Heart left ventricle (tissue), 16 donors: ENCODE data around the gene LIN28B. TPM values are rescaled to one million over a fixed set of nuclear protein-coding genes. Genes with fewer than 3 reads are reported as not detected.

ENCODE experiments used
- ATAC-seq, 4 donors: fragments of 200-7000 bp; cut with Tn5 transposase; one replicate each; pipeline ENCODE4 v1.9.1; 2020 to 2022; ENCODE audit warnings: moderate library complexity in 4 of 4, mild to moderate bottlenecking in 3 of 4, moderate number of reproducible peaks in 1 of 4
- DNase-seq, 5 donors: peaks; one replicate each; pipeline ENCODE4 v3.0.0-alpha.2; 2020
- H3K27ac ChIP-seq, 12 donors: fragments of 200-600 bp; sonication (generic) in 4 of 12; one replicate each; pipeline versions ENCODE4 v1.5.0 to v1.8.0; 2016 to 2022; ENCODE audit warnings: mild to moderate bottlenecking in 2 of 12
- H3K27me3 ChIP-seq, 9 donors: fragments of 200-600 bp; sonication (generic) in 2 of 9; one replicate each; pipeline versions ENCODE4 v1.5.1 to v1.8.0; 2016 to 2022; ENCODE audit warnings: mild to moderate bottlenecking in 3 of 9
- H3K36me3 ChIP-seq, 9 donors: fragments of 200-600 bp; sonication (generic) in 2 of 9; one replicate each; pipeline versions ENCODE4 v1.5.0 to v1.8.0; 2018 to 2022; ENCODE audit warnings: mild to moderate bottlenecking in 2 of 9
- H3K4me1 ChIP-seq, 12 donors: fragments of 200-600 bp; sonication (generic) in 4 of 12; one replicate each; pipeline versions ENCODE4 v1.5.0 to v1.8.0; 2016 to 2022; ENCODE audit warnings: mild to moderate bottlenecking in 3 of 12
- H3K4me3 ChIP-seq, 12 donors: fragments of 200-600 bp; sonication (generic) in 4 of 12; one replicate each; pipeline versions ENCODE4 v1.5.0 to v1.8.0; 2017 to 2022; ENCODE audit warnings: mild to moderate bottlenecking in 9 of 12, moderate library complexity in 4 of 12
- H3K9me3 ChIP-seq, 12 donors: fragments of 200-600 bp; sonication (generic) in 4 of 12; one replicate each; pipeline versions ENCODE4 v1.5.0 to v1.8.0; 2016 to 2022; ENCODE audit warnings: mild to moderate bottlenecking in 1 of 12
- CTCF ChIP-seq, 12 donors: fragments of 200-600 bp; sonication (generic) in 4 of 12; IDR thresholded peaks; one replicate each; pipeline versions ENCODE4 v1.5.0 to v1.8.0; 2018 to 2022; ENCODE audit warnings: antibody characterized with exemption in 12 of 12, mild to moderate bottlenecking in 5 of 12
- POLR2A ChIP-seq, 2 donors: fragments of 450-650 bp; IDR thresholded peaks; one replicate each; pipeline ENCODE4 v1.6.1; 2017; ENCODE audit warnings: antibody characterized with exemption in 2 of 2, mild to moderate bottlenecking in 2 of 2, moderate library complexity in 2 of 2
- WGBS, 4 donors: extraction: QIAGEN DNeasy Blood & Tissue Kit in 2 of 4; methylation state at CpG; one replicate each; pipeline versions ENCODE4 v1.1.5 to v1.1.7; 2013 to 2018; 5-methylcytosine and 5-hydroxymethylcytosine counted together
- intact Hi-C, 10 donors: fragments of 100-400 bp; cut with DNase I; formaldehyde crosslinking; loops; one replicate each; pipeline versions ENCODE4 v1.11.1 to v1.14.2; 2022
- polyA plus RNA-seq, 2 donors: library from polyadenylated mRNA; stranded (reverse); fragments of 200-250 nt; gene quantifications; one replicate each; pipeline ENCODE4 v1.2.3, GENCODE V29; 2013
- total RNA-seq, 9 donors: library from RNA; depleted of rRNA in 2 of 9; stranded (reverse); fragments of >200 nt in 2 of 9; fragmentation: NEBNext Ultra II Directional in 3 of 9; extraction: Animal tissue kit (Norgen Biotek cat#: 25700) in 3 of 9; gene quantifications; one replicate each; pipeline versions ENCODE4 v1.1.0 to v1.2.4, GENCODE V29; 2016 to 2023
- donor health status: ischemic (EF 13 %, LVEDD 7.1; RV severe dilation, severe dysfunction).
- donor health status: healthy with polysubstance abuse.
- donor health status: DM: no; HTN: yes; CAD: no.
- donor health status: DM: no; HTN: no; CAD: no.
- donor health status: ischemic (EF 25% LVEDD 6.9; RV normal size, moderate dysfunction).
- donor health status: ischemic (EF 25% LVEDD 5.7; RV mildly dilated, moderate dysfunction).
- donor health status: healthy.
- donor health status: DM: yes; HTN: yes; CAD: no.
- donor health status: ischemic (EF 35%, LVEDD 5.7; RV mildly dilated, moderate dysfunction).
- donor health status: nonischemic (EF 11% LVEDD 7.7; RV severe dilation, severe dysfunction).
- donor health status: DM: yes; HTN: yes; CAD: no.
- donor health status: PGD.
- donor health status: ischemic (EF 29% LVEDD 5.4; RV normal size, mild dysfunction).
- donor health status: nonischemic (EF 23%, LVEDD 6.1; RV moderate dilation, normal function).

The LIN28B gene
- total and polyA plus RNA-seq, 11 donors: not detected

- H3K4me1 ChIP-seq: no peaks in the 10 kb centered on the region
- intact Hi-C loops: loop anchor here in 1 of 10 donors (10.0 kb wide), 1 partner anchor 1750 kb away; no protein-coding TSS in a partner anchor
- no peaks in the 10 kb centered on the region for H3K9me3 ChIP-seq
- no peak for DNase-seq
- H3K4me3 ChIP-seq: no peak overlapping the region
- H3K27ac ChIP-seq: no peak overlapping the region
- no peaks in the 10 kb centered on the region for H3K36me3 ChIP-seq
- H3K27me3 ChIP-seq: no peaks in the 10 kb centered on the region
- TF ChIP-seq POLR2A (IDR thresholded peaks at IDR 0.05) (no peak), CTCF (IDR thresholded peaks at IDR 0.05) (no peak)
- no peak for ATAC-seq
Measured at GRCh38 chr6:105014954-105015353, 58.0 kb downstream of the LIN28B start.

GRCh38 chr6:105015482-105015881 is 58.6 kb downstream of the LIN28B start:
- DNase-seq (no peak), ATAC-seq (no peak)
- 47 to 61% (median 58%) methylated on average over 2 of the region's 2 CpGs for WGBS, 4 donors
- H3K4me3 ChIP-seq: no peak overlapping the region
- intact Hi-C loops: loop anchor here in 1 of 10 donors (10.0 kb wide), 1 partner anchor 1749 kb away; no protein-coding TSS in a partner anchor
- H3K27me3 ChIP-seq: no peaks in the 10 kb centered on the region
- no peak overlapping the region for H3K27ac ChIP-seq
- H3K4me1 ChIP-seq: no peaks in the 10 kb centered on the region
- no peaks in the 10 kb centered on the region for H3K9me3 ChIP-seq
- TF ChIP-seq POLR2A (IDR thresholded peaks at IDR 0.05) (no peak), CTCF (IDR thresholded peaks at IDR 0.05) (no peak)
- H3K36me3 ChIP-seq: no peaks in the 10 kb centered on the region

- TF ChIP-seq POLR2A (IDR thresholded peaks at IDR 0.05) (no peak), CTCF (IDR thresholded peaks at IDR 0.05) (no peak)
- intact Hi-C loops: loop anchor here in 1 of 10 donors (10.0 kb wide), 1 partner anchor 1746 kb away; no protein-coding TSS in a partner anchor
- Histone ChIP-seq H3K9me3 (no peaks in the 10 kb centered on the region), H3K4me3 (no peak overlapping the region), H3K27ac (no peak overlapping the region), H3K27me3 (peaks cover 0 to 5% (median 0%) of the 10 kb centered on the region in 9 donors), H3K36me3 (no peaks in the 10 kb centered on the region), H3K4me1 (no peaks in the 10 kb centered on the region)
- DNase-seq: no peak
- 87 to 92% (median 88%) methylated on average over 2 of the region's 2 CpGs for WGBS, 4 donors
- no peak for ATAC-seq
Measured at GRCh38 chr6:105019285-105019684, 62.4 kb downstream of the LIN28B start.

GRCh38 chr6:105021399-105021798 is 64.5 kb downstream of the LIN28B start:
- no peak overlapping the region for H3K27ac ChIP-seq
- ATAC-seq (no peak), DNase-seq (no peak)
- no peaks in the 10 kb centered on the region for H3K9me3 ChIP-seq
- 90 to 92% (median 92%) methylated on average over 3 of the region's 3 CpGs for WGBS, 4 donors
- no peak overlapping the region for H3K4me3 ChIP-seq
- peaks cover 0 to 7% (median 0%) of the 10 kb centered on the region in 9 donors for H3K27me3 ChIP-seq
- no peak for TF ChIP-seq POLR2A (IDR thresholded peaks at IDR 0.05)
- H3K4me1 ChIP-seq: no peaks in the 10 kb centered on the region
- no peaks in the 10 kb centered on the region for H3K36me3 ChIP-seq
- intact Hi-C loops: no loop called here

GRCh38 chr6:105022416-105022815 is 65.5 kb downstream of the LIN28B start:
- no peaks in the 10 kb centered on the region for H3K36me3 ChIP-seq
- no peak overlapping the region for H3K4me3 ChIP-seq
- peaks cover 0 to 7% (median 0%) of the 10 kb centered on the region in 9 donors for H3K27me3 ChIP-seq
- no peak overlapping the region for H3K27ac ChIP-seq
- intact Hi-C loops: no loop called here
- no peak for ATAC-seq
- DNase-seq: no peak
- H3K4me1 ChIP-seq: no peaks in the 10 kb centered on the region
- WGBS, 4 donors: 88 to 100% (median 96%) methylated on average over 1 of the region's 1 CpG
- TF ChIP-seq CTCF (IDR thresholded peaks at IDR 0.05) (no peak), POLR2A (IDR thresholded peaks at IDR 0.05) (no peak)
- H3K9me3 ChIP-seq: no peaks in the 10 kb centered on the region
